Measurements from ENCODE around the gene NUDT8.
"Not testable (repeated sequence)": the region's sequence is repeated elsewhere in the genome, so short reads cannot be mapped to it uniquely, and the experiment has no call there.

NUDT8 gene

DNA sequence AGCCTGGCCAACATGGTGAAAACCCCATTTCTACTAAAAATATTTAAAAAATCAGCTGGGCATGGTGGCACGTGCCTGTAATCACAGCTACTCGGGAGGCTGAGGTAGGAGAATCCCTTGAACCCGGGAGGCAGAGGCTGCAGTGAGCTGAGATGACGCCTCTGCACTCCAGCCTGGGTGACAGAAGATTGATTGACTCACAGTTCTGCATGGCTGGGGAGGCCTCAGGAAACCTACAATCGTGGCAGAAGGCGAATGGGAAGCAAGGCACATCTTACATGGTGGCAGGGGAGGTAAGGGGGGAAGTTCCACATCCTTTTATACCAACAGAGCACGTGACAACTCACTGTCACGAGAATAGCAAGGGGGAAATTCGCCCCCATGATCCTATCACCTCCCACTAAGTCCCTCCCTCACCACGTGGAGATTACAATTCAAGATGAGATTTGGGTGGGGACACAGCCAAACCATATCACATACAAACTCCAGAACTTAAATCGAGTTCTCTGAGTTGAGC, 40.8 kb downstream of the NUDT8 start:
- not testable (repeated sequence) for DNase-seq (ENCODE audit: low read depth)

DNA sequence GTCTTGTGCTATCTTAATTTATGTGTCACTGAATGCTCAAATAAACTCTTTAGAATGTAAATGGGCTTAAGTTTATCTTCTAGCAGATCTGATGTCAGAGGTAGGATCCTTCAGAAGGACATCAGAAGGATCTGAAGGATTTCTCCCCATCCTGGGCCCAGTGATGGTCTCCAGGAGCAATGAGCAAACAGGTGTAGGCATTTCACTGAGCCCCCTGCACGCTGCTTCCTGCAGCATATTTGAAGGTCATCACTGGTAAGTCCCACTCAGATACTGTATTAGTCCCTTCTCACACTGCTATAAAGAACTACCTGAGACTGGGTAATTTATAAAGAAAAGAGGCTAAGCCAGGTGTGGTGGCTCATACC, 41.6 kb downstream of the NUDT8 start:
- DNase-seq (ENCODE audit: low read depth): no peak

DNA sequence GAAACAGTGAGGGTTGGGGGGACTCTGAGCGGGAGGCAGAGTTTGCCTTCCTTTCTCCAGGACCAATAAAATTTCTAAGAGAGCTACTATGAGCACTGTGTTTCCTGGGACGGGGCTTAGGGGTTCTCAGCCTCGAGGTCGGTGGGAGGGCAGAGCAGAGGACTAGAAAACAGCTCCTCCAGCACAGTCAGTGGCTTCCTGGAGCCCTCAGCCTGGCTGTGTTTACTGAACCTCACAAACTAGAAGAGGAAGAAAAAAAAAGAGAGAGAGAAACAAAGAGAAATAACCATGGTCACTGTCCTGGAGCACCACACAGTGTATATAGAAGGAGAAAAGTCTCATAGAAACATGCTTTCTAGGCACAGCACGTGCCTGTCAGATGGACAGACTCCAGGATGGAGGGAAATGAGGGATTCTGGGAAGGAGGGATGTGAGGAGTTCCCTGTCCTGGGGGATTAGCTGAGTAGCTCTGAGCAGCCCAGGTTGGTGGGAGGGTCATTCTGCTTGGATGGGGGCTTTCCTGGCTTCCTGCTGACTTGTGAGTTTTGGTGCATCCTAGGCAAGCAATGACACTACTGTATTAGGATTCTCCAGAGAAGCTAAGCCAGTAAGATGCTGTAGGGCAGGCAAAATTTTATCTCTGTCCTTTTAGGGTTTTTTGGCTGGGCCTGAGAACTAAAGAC, 43.0 kb downstream of the NUDT8 start:
- no peak for DNase-seq (ENCODE audit: low read depth)

DNA sequence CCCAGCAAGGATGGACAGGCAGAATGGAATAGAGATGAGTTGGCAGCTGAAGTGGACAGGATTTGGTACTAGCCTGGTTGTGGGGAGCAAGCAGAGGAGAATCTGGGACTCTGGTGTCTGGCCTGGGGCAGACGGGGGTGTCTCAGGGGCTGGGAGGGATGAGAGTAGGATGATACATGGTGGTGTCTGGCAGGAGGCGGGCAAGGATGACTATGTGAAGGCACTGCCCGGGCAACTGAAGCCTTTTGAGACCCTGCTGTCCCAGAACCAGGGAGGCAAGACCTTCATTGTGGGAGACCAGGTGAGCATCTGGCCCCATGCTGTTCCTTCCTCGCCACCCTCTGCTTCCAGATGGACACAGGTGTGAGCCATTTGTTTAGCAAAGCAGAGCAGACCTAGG, 43.8 kb downstream of the NUDT8 start:
- no peak for DNase-seq (ENCODE audit: low read depth)

DNA sequence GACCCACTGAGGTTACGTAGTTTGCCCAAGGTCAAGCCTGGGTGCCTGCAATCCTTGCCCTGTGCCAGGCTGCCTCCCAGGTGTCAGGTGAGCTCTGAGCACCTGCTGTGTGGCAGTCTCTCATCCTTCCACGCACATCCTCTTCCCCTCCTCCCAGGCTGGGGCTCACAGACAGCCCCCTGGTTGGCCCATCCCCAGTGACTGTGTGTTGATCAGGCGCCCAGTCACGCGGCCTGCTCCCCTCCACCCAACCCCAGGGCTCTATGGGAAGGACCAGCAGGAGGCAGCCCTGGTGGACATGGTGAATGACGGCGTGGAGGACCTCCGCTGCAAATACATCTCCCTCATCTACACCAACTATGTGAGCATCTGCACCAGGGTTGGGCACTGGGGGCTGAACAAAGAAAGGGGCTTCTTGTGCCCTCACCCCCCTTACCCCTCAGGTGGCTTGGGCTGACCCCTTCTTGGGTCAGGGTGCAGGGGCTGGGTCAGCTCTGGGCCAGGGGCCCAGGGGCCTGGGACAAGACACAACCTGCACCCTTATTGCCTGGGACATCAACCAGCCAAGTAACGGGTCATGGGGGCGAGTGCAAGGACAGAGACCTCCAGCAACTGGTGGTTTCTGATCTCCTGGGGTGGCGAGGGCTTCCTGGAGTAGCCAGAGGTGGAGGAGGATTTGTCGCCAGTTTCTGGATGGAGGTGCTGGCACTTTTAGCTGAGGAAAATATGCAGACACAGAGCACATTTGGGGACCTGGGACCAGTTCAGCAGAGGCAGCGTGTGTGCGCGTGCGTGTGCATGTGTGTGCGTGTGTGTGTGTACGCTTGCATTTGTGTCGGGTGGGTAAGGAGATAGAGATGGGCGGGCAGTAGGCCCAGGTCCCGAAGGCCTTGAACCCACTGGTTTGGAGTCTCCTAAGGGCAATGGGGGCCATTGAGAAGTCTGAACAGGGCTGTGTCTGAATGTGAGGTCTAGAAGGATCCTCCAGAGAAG, 44.6 kb downstream of the NUDT8 start:
- no peak for DNase-seq (ENCODE audit: low read depth)

DNA sequence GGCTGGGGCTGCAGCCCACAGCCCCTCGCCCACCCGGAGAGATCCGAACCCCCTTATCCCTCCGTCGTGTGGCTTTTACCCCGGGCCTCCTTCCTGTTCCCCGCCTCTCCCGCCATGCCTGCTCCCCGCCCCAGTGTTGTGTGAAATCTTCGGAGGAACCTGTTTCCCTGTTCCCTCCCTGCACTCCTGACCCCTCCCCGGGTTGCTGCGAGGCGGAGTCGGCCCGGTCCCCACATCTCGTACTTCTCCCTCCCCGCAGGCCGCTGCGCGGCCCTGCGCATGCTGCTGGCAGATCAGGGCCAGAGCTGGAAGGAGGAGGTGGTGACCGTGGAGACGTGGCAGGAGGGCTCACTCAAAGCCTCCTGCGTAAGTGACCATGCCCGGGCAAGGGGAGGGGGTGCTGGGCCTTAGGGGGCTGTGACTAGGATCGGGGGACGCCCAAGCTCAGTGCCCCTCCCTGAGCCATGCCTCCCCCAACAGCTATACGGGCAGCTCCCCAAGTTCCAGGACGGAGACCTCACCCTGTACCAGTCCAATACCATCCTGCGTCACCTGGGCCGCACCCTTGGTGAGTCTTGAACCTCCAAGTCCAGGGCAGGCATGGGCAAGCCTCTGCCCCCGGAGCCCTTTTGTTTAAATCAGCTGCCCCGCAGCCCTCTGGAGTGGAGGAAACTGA, 45.4 kb downstream of the NUDT8 start:
- DNase-seq (ENCODE audit: low read depth): no peak

DNA sequence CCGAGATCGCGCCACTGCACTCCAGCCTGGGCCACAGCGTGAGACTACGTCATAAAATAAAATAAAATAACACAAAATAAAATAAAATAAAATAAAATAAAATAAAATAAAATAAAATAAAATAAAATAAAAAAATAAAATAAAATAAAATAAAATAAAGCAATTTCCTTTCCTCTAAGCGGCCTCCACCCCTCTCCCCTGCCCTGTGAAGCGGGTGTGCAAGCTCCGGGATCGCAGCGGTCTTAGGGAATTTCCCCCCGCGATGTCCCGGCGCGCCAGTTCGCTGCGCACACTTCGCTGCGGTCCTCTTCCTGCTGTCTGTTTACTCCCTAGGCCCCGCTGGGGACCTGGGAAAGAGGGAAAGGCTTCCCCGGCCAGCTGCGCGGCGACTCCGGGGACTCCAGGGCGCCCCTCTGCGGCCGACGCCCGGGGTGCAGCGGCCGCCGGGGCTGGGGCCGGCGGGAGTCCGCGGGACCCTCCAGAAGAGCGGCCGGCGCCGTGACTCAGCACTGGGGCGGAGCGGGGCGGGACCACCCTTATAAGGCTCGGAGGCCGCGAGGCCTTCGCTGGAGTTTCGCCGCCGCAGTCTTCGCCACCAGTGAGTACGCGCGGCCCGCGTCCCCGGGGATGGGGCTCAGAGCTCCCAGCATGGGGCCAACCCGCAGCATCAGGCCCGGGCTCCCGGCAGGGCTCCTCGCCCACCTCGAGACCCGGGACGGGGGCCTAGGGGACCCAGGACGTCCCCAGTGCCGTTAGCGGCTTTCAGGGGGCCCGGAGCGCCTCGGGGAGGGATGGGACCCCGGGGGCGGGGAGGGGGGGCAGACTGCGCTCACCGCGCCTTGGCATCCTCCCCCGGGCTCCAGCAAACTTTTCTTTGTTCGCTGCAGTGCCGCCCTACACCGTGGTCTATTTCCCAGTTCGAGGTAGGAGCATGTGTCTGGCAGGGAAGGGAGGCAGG, 46.2 kb downstream of the NUDT8 start, which contains the start of gene GSTP1:
GSTP1 (plus strand) TSS at position 566 of the 958 bp plus-strand sequence; CDS start at position 598, 32 bp downstream.
- peak; percentile 75 for DNase-seq (ENCODE audit: low read depth)

DNA sequence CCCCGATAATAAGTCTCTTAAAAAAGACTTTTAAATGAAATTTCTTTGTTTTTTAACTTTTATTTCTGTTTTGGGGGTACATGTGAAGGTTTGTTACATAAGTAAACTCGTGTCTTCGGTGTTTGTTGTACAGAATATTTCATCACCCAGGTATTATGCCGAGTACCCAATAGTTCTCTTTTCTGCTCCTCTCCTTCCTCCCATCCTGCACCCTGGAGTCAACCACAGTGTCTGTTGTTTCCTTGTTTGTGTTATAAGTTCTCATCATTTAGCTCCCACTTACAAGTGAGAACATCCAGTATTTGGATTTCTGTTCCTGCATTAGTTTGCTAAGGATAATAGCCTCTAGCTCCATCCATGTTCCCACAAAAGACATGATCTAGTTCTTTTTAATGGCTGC, 47.7 kb downstream of the NUDT8 start:
- DNase-seq (ENCODE audit: low read depth): no peak

DNA sequence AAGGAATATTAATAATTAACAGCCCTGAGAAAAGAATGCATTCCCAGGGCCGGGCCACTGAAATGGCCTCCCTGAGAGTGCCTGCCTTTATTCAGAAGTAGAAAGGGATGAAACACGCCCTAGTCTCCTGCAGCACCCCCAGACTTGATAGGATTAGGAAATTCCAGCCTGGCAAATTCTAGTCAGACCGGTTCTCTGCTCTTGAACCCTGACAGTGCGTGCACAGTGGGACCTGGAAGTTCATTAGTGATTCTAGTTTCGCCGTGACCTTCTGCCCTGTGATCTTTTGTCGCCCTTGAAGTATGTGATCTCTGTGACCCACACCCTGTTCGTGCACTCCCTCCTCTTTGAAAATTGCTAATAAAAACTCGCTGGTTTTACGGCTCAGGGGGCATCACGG, 48.3 kb downstream of the NUDT8 start:
- no peak for DNase-seq (ENCODE audit: low read depth)

DNA sequence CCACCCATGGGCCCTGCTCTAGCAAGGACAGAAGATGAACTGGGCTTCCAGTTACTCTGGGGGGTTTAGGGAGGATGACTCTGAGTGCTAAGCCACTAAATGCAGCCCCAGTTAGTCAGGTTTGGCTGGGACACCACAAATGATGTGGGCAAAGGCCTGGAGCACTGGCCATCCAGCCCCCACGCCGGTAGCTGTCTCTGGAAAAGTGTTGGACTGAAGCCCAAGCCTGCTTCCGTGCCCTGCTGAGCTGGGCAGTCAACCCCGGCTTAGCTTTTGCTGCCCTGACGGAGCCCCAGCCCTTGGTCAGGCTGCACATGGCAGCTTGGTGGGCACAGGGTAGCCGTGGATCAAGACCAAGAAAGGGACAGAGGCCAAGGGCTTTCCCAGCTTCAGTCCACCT, 51.8 kb downstream of the NUDT8 start:
- no peak for DNase-seq (ENCODE audit: low read depth)

Data from GM04504 (cell line).